HTR-8/SVneo (cell line): Measurements from ENCODE around the gene SYNRG.

Source experiments
- DNase-seq: peaks from one replicate; pipeline ENCODE4 v3.0.0; 2011; ENCODE audit warnings: low spot score, mixed read lengths; ENCODE audit not compliant: insufficient read length
- FAIRE-seq: peaks from 2 replicates; lab custom pipeline; 2011; peaks lifted over from hg19 to GRCh38; lab: Jason Lieb, UNC

Gene SYNRG

DNA sequence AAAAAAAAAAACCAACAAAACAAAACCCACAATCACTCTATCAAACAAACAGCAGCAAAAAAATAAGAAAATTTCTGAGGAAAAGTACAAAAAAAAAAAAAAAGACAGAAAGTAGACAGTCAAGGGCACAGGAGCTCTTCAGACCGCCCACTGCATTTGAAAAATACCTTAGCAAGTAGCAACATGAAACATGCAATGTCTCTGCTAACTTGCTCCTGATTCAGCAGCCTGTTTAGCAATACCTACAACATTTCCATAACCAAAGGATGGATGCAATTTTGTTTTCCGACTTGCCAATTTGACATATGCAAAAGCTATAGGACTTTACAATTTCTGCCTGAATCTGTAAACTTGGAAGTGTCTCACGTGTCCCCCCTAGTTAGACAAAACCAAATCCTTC lies 57.4 kb downstream of the SYNRG start:
- DNase-seq (no peak), FAIRE-seq (no peak)

DNA sequence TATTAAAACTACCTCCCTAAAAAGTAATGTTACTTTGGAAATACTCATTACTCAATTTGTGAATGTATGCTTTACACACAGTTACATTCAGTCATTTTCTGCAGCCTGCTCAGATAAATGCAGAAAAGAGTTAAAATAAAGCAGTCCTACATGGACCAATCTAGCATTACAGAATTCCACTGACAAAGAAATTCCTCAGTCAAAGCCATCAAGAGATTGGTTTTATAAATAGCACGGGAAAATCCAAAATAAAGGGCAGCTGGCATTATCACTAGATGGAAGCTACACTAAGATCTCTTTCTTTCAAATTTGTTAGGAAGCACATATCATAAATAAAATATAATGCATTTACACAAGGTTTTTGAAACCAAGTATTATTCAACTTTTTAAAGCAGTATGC lies 61.2 kb downstream of the SYNRG start:
- no peak for DNase-seq
- no peak for FAIRE-seq

DNA sequence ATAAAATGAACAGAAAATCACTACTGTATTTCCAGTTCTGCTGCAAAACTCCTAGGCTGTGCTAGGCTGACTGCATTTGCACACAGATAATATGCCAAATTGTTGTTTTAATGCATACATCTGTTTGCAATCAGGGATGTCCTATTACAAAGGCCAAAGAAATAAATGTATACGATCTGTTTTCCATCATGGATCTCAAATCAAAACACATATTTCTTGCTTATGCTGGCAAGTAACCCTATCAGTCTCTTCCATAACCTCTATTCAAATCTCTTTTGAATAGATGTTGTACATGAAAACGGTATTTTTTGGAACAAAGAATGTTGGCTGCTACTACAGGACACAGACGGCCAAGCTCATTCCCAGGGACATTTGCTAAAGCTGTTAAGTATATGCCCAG lies 62.9 kb downstream of the SYNRG start:
- DNase-seq: no peak
- FAIRE-seq: no peak

DNA sequence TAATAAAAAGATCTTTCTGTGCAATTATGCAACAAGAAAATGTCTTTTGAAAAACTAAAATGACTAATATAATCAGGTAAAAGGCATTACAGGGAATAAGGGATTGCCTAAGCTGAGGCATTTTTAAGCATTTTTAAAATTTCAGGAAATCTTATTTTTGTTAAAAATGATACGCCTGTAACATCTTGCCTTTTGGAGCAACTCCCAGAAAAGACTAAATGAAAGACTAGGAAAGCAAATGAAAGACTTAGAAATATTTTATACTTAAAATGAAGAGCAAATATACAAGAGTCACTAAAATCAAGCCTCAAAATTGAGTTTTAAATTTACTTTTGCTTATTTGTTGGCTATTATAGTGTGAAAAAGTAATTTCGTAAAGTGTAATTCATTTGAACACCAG lies 63.7 kb downstream of the SYNRG start:
- FAIRE-seq (no peak), DNase-seq (no peak)

DNA sequence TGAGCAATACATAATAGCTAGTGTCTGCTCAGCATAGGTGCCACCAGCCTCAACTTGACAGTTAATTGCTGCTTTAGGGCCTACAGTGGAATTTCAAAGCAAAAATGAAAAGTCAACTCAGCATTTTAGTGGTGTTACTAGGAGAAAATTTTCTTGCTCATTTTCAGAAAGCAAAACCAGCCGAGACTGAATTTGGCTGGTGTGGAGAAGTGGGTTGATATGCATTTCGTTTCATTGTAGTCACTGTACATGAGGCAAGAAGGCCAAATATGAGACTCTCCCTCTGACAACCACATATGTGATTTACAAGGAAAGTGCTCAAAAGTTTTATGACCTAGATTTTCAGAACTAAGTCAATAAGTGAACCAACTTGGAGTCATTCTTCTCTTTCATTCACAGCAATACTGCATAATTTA lies 65.6 kb downstream of the SYNRG start:
- no peak for FAIRE-seq
- no peak for DNase-seq

DNA sequence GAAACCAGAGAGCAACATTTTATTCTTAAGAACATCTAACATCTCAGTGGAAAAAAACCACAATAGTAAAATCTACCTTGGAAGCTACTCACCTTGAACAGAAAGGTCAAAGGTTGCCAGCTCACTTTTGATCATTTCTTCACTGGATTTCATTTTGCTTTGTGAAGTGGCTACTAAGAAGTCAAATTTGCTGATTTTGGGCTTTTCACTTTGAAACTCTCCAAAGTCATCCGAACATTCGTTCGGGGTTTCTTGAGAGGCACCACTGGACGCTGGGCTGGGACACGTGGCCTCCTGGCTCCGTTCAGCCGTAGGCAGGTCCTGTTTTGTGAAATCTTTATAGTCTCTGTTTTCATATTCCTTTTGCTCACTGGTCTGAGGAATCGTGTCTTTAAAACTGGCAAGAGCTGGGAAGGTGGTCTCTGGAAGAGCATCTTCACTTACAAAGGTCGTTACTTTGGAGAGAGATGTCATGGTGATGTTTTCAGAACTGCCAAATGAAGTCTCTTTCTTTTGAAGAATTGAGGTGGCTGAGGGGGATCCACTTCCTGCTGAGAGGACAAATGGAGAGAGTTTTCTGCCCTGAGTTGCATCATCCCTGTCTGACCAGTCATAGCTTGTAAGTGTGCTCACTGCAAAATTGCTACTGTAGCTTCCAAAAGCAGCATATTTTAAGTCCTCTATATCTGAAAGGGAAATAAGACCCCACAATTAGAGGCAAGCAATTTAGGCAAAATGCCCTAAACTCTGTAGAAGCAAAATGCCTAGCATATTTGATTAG lies 67.1 kb downstream of the SYNRG start:
- DNase-seq: no peak
- FAIRE-seq: no peak

DNA sequence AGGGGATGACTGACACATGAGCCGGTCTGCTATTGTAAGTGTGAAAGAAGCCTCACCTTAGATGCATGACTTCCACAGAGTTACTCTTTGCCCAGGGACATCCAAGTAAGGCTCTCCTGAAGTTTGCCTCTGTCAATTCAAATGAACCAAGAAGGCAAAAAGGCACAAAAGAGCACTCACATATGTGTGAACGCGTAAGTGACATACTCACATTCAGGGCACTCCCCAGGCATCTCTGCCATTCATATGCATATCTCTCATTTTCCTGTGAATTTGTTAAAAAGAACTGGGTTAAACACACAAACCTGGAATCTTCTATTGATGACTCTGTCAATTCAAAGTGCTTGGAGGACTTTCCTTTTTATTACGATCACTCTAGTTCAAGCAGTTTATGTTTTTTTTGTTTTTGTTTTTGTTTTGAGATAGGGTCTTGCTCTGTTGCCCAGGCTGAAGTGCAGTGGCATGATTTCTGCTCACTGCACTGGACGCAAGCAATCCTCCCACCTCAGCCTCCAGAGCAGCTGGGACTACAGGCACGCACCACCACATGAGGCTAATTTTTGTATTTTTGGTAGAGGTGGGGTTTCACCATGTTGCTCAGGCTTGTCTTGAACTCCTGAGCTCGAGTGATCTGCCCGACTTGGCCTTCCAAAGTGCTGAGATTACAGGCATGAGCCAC lies 70.1 kb downstream of the SYNRG start:
- no peak for FAIRE-seq
- no peak for DNase-seq

DNA sequence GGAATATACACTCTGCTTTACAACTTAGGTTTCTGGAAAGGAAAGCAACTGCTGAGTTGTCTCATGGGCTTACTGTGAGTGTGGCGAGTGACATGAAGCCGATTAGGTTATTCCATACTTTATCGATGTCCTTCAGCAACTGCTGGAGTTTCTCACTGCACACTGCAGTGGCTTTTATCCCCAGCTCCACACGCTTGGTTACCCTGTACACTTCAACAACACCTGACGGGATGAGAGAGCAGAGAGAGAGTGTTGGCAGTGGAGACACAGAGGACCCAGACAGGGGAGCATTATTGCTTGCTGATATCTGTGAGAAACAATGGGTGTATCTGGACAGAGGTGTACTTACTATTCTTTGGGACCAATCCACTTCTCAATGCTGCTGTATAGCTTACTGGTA lies 73.3 kb downstream of the SYNRG start:
- no peak for DNase-seq
- FAIRE-seq: no peak

DNA sequence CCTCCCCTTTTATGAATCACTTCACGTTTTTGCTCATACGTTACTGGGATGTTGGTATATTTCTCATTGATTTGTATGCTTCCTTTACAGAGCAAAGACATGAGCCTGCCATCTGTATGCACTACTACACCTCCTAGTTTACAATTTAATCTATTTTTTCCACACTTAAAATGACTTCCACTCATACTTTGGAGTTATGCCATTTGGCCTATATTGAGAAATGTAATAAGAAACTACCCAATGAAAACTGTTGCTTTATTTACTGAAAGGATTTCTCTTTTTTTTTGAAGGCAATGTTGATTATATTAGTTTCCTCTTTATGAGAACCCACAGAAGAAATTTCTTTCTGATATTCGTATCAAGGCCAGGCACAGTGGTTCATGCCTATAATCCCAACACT lies 76.5 kb downstream of the SYNRG start:
- FAIRE-seq (no peak), DNase-seq (no peak)

DNA sequence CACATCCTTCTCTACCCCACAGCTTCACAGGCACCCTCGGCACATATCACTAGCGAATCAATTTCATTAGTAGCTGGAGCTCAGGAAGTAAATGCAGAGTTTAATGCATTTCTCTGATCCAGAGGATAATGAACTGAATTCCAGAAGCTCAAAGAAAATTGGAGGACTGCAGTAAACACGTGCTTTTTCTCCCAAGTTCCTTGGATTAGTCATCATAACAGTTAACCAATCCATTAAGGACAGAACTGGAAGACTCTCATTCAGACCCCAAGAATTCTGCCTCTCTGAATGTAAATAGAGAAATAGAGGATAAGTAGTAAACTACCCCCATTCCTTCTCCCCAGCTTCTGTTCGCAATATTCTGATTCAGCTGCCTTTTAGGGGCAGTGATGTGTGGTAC lies 78.8 kb downstream of the SYNRG start:
- FAIRE-seq (no peak), DNase-seq (no peak)

DNA sequence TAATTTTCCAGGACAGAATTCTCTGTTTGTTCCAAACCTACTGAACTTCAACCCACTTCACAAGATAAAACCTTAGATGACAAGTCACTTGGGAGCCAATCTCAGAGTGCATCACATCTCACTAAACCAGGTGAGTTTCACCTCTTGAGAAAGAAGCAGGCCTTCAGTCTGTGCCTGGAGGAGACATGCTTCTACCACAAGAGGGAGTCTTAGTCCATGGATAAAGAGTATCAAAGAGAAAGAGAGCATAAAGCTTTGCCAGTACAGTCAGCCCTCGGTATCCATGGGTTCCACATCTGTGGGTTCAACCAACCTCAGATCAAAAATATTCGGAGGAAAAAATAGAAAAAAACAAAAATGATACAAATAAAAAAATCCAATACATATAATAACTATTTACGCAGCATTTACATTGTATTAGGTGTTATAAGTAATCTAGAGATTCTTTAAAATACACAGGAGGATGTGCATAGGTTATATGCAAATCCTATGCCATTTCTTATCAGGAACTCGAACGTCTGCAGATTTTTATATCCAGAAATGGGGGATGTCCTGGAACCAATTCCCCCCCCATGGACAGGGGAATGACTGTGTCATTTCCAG lies 81.9 kb downstream of the SYNRG start:
- peak; percentile 63 for DNase-seq
- FAIRE-seq: no peak

DNA sequence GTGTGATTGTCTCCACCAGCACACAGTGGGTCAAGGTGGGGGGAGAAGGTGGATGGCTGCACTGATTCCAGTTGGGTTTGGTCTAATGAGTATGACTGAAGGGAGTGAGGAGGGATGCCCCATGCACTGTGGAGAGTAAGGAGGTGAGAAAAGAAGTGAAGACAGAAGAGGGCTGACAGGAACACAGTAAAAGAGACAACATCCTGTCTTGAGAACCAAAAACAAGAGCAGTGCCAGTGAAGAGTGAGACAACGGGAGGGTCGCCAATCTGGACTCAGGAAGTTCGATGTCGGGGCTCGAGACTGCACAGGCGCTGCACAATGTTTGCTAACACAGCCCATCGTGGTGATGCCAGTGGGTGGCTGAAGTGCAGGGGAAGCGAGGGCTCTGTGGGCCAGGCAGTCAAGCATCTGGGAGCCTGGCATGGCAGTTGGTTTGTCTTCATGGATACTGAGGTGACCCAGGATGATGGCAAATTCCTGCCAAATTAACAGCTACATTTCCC lies 85.5 kb downstream of the SYNRG start:
- no peak for DNase-seq

DNA sequence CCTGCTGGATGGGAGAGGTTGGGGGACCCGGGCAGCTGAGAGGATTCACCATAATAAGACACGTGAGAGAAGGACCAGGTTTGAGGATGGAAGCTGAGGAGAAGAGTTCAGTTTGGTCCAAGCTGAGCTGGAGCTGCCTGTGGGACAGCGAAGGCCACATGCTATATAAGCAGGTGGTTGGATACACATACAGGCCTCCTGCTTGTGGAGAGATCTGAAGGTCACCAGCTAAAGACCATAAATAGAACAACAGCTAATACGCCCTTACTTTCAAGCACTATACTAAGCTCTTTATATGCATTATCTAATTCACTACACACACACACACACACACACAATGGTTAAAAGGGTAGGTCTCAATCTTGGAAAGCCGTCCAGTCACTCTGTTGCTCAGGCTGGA lies 87.4 kb downstream of the SYNRG start:
- DNase-seq (no peak), FAIRE-seq (no peak)

More for the DNA sequence above, 85.5 kb downstream of the SYNRG start:
- FAIRE-seq: no peak

DNA sequence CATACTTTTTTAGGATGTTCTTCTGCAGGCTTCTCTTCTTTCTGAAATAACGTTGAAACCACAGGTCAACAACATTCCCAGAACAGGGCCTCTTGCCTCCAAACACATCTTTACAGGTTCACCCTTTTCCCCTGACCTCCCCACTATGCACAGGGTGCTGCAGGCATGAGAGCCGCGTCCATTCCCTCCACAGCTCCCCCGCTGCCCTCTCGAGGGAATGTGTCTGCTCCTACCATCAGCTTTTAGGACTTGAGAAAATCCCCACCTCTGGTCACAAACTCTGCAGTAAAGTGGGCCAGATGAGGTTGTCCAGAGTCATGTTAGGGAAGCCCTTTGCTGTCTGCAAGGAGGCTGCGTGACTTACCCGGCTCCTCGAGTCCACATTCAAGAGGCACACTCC lies 89.0 kb downstream of the SYNRG start:
- no peak for FAIRE-seq
- no peak for DNase-seq

DNA sequence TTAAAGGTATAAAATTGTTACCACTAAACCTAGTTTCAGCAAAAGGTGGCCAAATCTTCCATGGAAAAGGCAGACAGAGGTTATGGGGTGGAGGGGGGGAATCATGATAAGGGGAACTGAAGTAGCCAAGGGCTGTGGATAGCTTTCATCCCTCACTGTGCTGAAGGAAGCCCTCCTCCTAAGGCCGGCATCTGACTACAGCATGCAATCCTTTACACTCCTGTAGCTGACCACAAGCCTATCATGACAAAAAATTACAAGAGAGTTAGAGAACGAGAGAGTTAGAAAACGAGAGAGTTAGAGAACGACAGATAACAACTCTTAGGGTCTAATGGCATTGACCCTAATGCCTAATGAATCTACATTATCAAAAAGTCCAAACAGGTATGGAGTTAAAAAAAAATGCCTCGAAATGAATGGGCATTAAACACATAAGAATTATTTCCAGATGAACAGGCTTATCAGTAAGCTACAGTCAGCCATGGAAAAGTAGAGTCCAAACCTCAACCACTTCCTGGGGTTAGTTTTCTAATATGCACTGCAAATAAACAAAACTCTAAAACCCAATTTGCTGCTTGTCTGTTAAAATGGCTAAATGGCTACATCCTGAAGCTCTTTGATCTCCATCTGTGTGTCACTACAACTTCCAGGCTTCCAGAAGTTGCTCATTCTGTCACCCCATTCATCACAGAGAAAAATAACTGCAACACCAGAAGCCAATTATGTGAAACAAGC lies 89.8 kb downstream of the SYNRG start:
- FAIRE-seq (no peak), DNase-seq (no peak)

DNA sequence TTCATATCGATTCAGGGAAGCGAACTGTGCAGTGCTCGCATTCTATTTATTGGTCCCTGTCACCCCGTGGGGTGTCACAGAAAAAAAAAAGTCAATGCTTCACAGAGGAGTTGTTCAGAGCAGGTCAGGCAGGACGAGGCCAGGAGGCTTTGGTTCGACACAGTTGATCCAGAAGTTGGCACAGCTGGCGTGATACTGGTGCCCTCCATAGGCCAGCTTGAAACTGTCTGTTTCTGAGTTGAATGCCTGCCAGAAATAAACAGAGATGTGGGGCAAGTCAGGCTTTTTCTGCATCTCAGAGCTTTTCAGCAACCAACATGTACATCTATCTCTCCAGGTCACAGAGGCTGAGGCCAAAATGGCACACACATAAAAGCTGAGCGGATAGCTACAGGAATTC lies 90.4 kb downstream of the SYNRG start:
- FAIRE-seq (no peak), DNase-seq (no peak)

DNA sequence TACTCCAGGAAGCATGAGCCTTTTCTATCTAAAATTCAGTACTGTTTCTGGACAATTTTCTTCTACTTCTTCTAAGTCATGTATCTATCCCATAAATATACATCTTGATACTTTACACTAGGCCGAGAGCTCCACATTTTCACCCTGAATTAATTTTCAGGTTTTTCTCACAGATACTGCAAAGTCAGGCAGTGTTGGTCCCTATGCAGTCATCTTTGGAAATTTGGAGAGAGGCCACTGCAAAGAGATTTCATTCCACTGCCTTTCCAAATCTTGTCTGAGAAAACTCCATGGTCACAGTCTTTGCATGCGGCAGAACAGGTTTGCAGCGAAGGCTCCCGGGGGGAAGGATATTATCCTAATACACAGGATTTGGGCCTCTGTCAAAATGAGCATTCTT lies 91.3 kb downstream of the SYNRG start:
- no peak for DNase-seq
- FAIRE-seq: no peak

DNA sequence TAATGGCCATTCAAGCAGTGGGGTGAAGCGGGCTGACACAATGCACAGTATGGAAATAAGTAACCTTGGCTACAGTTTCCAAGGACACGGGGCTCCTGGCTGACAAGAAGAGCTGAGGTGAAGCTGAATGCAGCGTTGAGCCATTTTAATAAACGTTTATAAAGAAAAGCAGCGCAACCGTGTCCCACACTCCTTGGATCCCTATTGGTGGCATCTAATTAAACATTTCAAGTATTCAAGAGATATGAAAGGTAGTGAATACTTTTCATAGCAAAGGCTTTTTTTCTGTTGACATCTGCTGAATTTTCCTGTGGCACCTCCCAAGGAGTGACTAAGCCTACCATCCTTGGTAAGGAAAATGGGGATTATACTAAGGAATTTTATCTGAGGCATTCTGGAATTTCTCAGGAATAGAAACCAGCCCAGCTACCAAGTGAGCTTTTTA lies 93.1 kb downstream of the SYNRG start:
- no peak for FAIRE-seq
- peak; percentile 50 for DNase-seq

DNA sequence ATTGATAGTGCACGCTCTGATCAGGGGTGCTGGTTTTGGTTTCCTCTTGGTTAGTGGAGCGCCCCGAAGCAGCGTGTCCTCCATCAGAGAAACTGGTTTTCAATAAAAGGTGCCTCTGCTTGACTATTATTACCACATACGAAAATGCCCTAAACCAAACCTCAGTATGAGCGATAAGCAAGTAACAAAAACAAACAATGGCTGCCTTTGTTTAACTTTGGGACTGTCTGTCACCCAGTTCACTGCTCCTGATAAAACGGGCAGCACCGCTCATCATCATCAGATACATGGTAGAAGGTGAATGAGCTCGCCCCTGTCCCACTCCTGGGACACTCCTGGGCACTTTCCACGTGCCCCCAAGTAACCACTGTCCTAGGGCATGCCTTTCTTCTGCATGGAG lies 95.5 kb downstream of the SYNRG start:
- FAIRE-seq (no peak), DNase-seq (no peak)

DNA sequence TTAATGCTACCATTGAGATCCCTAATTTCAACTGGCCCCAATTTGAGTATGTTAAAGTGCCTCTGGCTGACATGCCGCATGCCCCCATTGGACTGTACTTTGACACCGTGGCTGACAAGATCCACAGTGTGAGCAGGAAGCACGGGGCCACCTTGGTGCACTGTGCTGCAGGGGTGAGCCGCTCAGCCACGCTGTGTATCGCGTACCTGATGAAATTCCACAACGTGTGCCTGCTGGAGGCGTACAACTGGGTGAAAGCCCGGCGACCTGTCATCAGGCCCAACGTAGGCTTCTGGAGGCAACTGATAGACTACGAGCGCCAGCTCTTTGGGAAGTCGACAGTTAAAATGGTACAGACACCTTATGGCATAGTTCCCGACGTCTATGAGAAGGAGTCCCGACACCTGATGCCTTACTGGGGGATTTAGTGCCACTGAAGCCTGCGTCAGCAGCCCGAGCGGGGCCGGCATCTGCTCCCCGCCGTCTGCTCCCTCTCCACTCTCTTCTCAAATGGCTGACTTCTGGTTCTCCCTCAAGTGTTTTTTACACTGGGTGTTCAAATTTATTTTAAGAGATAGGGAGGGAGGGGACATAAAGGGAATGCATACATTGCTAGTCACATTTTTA lies 96.7 kb downstream of the SYNRG start:
- DNase-seq: no peak
- FAIRE-seq: no peak
